ENCODE data around the gene DHRS2. TPM values are rescaled to one million over a fixed set of nuclear protein-coding genes. Genes with fewer than 3 reads are reported as not detected.

DHRS2 gene
- total RNA-seq, 4 donors from 2014 or later: not detected

- no peak for TF ChIP-seq CTCF (IDR thresholded peaks at IDR 0.05 in 4 of 5, conservative IDR thresholded peaks at IDR 0.05 in 1 of 5)
- no peak for TF ChIP-seq POLR2A (IDR thresholded peaks at IDR 0.05)
- no peak for ATAC-seq
- intact Hi-C loops (cut with DNase I; ENCODE audit: low total_unique reads): no loop called here
- DNase-seq: no peak
- H3K9me3 ChIP-seq: no peaks in the 10 kb centered on the region
- no peaks in the 10 kb centered on the region for H3K4me1 ChIP-seq
- in situ Hi-C loops (cut with MboI; ENCODE audit: low sequenced_read_pairs in 4 of 4): no loop called here
- H3K4me3 ChIP-seq: no peak overlapping the region
- H3K36me3 ChIP-seq: no peaks in the 10 kb centered on the region
- no peak overlapping the region for H3K27ac ChIP-seq
- no peaks in the 10 kb centered on the region for H3K27me3 ChIP-seq
These were observed 25.4 kb downstream of the DHRS2 start for GRCh38 chr14:23661542-23661941.

- in situ Hi-C loops (cut with MboI; ENCODE audit: low sequenced_read_pairs in 4 of 4): no loop called here
- no peaks in the 10 kb centered on the region for H3K4me1 ChIP-seq
- intact Hi-C loops (cut with DNase I; ENCODE audit: low total_unique reads): no loop called here
- no peaks in the 10 kb centered on the region for H3K9me3 ChIP-seq
- TF ChIP-seq POLR2A (IDR thresholded peaks at IDR 0.05): no peak
- TF ChIP-seq CTCF (IDR thresholded peaks at IDR 0.05 in 4 of 5, conservative IDR thresholded peaks at IDR 0.05 in 1 of 5): no peak
- DNase-seq (no peak), ATAC-seq (no peak)
- H3K36me3 ChIP-seq: no peaks in the 10 kb centered on the region
- H3K4me3 ChIP-seq: no peak overlapping the region
- no peak overlapping the region for H3K27ac ChIP-seq
- no peaks in the 10 kb centered on the region for H3K27me3 ChIP-seq
These were observed 27.0 kb downstream of the DHRS2 start for GRCh38 chr14:23663127-23663526.

- H3K27me3 ChIP-seq: no peaks in the 10 kb centered on the region
- H3K9me3 ChIP-seq: no peaks in the 10 kb centered on the region
- H3K27ac ChIP-seq: no peak overlapping the region
- no peaks in the 10 kb centered on the region for H3K36me3 ChIP-seq
- in situ Hi-C loops (cut with MboI; ENCODE audit: low sequenced_read_pairs in 4 of 4): no loop called here
- no peak for DNase-seq
- no peak for TF ChIP-seq POLR2A (IDR thresholded peaks at IDR 0.05)
- no peak for TF ChIP-seq CTCF (IDR thresholded peaks at IDR 0.05 in 4 of 5, conservative IDR thresholded peaks at IDR 0.05 in 1 of 5)
- no peak for ATAC-seq
- H3K4me1 ChIP-seq: no peaks in the 10 kb centered on the region
- H3K4me3 ChIP-seq: no peak overlapping the region
- intact Hi-C loops (cut with DNase I; ENCODE audit: low total_unique reads): no loop called here
These were observed 27.5 kb downstream of the DHRS2 start for GRCh38 chr14:23663711-23664110.

GRCh38 chr14:23664207-23664885, 28.2 kb downstream of the DHRS2 start:
- in situ Hi-C loops (cut with MboI; ENCODE audit: low sequenced_read_pairs in 4 of 4): no loop called here

More at GRCh38 chr14:23664207-23664885, 28.2 kb downstream of the DHRS2 start:
- Histone ChIP-seq H3K9me3 (no peaks in the 10 kb centered on the region), H3K36me3 (no peaks in the 10 kb centered on the region), H3K4me3 (no peak overlapping the region), H3K4me1 (no peaks in the 10 kb centered on the region), H3K27ac (no peak overlapping the region), H3K27me3 (no peaks in the 10 kb centered on the region)
- ATAC-seq (no peak), DNase-seq (no peak)
- intact Hi-C loops (cut with DNase I; ENCODE audit: low total_unique reads): no loop called here
- TF ChIP-seq POLR2A (IDR thresholded peaks at IDR 0.05): no peak
- TF ChIP-seq CTCF (IDR thresholded peaks at IDR 0.05 in 4 of 5, conservative IDR thresholded peaks at IDR 0.05 in 1 of 5): no peak

Measured in gastrocnemius medialis (tissue), 4 donors.